Stimulated activated CD4-positive, alpha-beta T cell treated with anti-CD3 and anti-CD28 coated beads, Interleukin-4, amount 100 ng/mL, for 48 hours (primary cell): Measurements from ENCODE around the gene TNFRSF18.

ENCODE experiments used
- DNase-seq, 2 donors: peaks; one replicate each; pipeline ENCODE4 v3.0.0-alpha.2; 2020; ENCODE audit warnings: low read depth in 2 of 2

TNFRSF18 gene

GRCh38 chr1:1240822-1241587 lies 34.6 kb upstream of the TNFRSF18 start:
- no peak for DNase-seq

DNA sequence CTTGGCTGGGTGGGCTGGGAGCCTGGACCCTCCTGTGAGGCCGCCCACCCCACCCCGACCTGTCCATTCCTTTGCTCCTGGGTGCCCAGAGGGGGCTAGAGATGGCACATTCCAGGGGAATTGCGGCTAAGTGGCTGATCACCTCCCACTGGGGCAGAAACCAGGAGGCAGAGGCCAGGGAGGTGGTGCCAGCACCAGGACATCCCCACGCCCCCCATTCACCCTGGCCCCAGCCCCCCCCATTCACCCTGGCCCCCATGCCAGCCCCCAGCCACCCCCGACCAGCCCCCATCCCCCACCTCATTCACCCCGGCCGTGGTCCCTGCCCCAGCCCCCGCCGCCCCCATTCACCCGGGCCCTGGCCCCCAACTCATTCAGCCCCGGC lies 33.9 kb upstream of the TNFRSF18 start:
- DNase-seq: no peak

- no peak for DNase-seq
These were observed 33.4 kb upstream of the TNFRSF18 start for GRCh38 chr1:1239614-1240347.

- DNase-seq: no peak
These were observed 32.8 kb upstream of the TNFRSF18 start for GRCh38 chr1:1239227-1239613.

- DNase-seq: no peak
These were observed 32.3 kb upstream of the TNFRSF18 start for GRCh38 chr1:1238702-1239178.

DNA sequence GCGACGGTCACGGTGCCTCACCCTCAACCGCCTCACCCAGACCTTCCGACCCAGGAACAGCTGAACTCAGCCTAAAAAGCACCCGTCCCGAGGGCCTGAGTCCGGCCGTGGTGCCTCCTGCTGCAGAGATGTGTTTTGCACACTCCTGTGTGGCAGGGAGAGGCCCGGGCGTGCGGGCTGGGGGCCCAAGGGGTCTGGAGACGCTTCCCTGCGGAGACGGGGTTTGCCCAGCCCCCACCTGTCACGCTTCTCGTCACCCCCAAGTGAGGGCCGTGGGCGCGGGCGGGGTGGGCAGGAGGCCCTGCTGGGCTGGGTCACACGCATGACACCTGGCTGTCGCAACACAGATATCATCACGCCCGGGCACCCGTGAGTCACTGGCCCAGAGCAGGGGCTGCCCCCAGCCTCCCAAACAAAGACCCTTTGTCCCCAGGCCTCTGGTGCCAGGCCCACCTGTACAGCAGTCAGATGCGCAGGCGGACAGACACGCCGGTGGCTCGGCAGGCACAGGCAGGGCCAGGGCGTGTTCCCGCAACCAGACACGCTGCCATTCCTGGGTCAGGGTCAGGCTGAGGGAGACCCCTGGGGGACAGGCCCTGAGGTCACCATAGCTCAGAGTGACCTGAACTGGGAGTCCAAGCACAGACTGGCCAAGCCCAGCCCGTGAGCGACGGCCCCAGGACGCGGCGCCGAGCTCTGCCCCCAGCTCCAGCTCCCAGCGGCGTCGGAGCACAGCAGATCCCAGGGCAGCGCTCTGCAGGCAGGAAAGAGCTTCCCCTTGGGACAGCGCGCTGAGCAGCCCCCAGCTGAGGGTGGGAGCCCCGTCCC lies 31.7 kb upstream of the TNFRSF18 start:
- DNase-seq: no peak

- DNase-seq: no peak
These were observed 30.8 kb upstream of the TNFRSF18 start for GRCh38 chr1:1236945-1237873.

DNA sequence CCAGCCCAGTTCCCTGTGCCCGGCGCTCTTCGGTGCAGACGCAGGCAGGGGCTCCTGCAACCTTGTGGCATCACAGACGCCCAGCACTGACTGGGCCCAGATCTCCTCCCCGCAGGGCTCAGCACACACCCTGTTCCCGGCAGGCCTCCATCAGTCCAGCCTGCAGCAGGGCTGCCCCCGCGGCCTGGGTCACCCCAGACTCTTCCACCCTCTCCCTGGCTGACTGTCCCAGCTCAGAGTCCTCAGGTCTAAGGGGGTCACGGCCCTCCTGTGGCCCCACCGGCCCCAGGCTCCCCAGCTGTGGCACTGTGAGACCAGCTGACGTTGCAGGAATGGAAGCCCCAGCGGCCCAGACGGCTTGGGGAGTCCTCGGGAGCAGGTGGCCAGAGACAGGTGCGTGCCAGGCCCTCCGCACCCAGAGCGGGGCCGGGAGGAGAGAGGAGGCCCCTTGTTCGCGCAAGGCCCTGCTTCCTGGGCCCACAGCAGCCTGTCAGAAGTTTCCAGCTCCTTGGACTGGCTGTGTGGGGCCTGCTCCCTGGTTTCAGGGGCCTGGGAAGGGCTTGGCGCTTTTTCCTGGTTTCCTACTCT lies 29.9 kb upstream of the TNFRSF18 start:
- DNase-seq: no peak

GRCh38 chr1:1235016-1235744 lies 28.8 kb upstream of the TNFRSF18 start:
- no peak for DNase-seq

DNA sequence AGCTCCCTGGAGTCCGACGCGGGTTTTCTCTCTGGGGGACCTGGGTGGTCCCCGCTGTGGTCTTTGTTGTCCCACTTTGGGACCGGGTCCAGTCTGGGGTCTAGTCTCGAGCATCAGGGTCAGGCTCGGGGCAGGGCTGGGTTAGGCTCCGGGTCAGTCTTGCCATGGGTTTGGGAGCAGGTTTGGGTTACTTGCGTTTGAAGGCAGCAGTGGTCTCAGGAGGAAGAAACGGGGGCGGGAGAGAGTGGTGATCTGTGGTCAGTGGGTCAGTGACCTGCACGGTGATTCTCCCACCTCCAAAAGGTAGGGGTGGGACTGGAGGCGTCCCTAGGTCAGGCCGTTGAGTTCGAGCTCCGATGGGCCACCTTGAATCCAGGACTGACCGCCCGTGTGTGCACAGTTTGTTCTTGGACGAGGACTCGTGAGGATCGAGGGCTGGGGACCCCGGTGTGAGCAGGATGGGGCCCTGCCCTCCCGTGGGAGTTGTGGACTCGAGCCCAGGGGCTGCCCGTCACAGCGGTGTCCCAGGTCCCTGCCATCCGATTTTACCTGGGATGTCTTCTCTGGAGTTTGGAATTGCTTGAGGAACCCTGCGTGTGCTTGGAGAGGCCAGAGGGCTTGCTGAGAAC lies 27.9 kb upstream of the TNFRSF18 start:
- DNase-seq: no peak

- DNase-seq: no peak
These were observed 27.1 kb upstream of the TNFRSF18 start for GRCh38 chr1:1233567-1233892.

DNA sequence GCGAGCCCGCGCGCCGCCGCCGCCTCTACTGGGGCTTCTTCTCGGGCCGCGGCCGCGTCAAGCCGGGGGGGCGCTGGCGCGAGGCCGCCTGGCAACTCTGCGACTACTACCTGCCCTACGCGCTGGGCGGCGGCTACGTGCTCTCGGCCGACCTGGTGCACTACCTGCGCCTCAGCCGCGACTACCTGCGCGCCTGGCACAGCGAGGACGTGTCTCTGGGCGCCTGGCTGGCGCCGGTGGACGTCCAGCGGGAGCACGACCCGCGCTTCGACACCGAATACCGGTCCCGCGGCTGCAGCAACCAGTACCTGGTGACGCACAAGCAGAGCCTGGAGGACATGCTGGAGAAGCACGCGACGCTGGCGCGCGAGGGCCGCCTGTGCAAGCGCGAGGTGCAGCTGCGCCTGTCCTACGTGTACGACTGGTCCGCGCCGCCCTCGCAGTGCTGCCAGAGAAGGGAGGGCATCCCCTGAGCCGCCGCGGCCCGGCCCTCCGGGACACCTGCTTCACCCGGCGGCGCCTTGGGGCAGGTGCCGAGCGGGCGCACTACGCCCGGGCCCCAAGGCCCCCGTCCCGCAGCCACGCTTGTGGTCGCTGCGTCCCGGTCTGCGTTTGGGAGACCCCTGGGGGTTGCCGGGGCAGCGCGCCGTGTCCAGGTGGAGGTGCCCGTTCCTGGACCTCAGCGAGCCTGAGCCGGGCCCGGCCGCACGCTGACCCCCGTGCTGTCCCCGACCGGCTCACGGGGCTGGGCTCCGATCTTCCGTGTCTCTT lies 26.6 kb upstream of the TNFRSF18 start:
- no peak for DNase-seq

- DNase-seq: no peak
These were observed 25.9 kb upstream of the TNFRSF18 start, which contains the start of gene B3GALT6 for GRCh38 chr1:1232208-1232795. Gene B3GALT6, plus strand, starts transcription at chr1:1232237. Its CDS starts 42 bp downstream, at chr1:1232279.

DNA sequence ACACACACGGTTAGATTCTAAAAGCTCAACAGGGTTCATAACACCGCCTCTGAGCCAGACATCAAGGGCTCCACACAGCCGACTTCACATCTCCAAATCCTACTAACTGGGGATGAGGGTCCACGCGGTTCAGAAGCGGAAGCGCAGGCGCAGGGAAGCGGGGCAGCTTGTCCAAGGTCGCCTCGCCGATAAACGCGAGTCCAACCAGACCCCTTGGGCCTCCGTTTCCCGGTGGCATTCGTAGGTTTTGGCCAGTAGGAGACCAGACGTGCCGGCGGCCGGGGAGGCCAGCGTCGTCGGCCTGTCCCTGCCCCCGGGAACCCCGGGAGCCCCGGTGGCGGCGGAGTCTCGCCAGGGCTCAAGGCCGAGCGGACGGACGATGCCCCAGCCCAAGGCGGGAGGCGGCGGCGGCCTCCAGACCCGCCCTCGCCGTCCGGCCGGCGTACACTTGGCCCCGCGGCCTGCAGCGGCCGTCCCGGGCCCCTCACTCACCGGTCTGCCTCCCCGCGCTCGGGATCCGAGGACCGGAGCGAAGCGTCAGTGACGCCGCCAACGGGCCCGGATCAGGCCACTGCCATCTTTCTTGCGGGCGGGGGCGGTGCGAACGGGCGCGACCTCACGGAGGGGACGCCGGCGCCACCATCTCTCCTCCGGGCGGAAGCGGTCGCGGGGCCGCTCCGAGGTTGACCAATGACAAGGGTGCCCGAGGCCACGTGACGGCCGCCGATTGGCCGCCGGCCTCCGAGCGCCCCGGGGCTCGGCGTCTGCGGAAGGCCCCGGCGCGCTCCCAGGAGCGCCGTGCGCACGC lies 25.2 kb upstream of the TNFRSF18 start, which contains the start of gene SDF4:
TSS of gene SDF4 (minus strand) at position 602 of the 808 bp plus-strand sequence. CDS start 3,229 bp downstream, outside the sequence.
- DNase-seq: peak; percentile 93 to 96

DNA sequence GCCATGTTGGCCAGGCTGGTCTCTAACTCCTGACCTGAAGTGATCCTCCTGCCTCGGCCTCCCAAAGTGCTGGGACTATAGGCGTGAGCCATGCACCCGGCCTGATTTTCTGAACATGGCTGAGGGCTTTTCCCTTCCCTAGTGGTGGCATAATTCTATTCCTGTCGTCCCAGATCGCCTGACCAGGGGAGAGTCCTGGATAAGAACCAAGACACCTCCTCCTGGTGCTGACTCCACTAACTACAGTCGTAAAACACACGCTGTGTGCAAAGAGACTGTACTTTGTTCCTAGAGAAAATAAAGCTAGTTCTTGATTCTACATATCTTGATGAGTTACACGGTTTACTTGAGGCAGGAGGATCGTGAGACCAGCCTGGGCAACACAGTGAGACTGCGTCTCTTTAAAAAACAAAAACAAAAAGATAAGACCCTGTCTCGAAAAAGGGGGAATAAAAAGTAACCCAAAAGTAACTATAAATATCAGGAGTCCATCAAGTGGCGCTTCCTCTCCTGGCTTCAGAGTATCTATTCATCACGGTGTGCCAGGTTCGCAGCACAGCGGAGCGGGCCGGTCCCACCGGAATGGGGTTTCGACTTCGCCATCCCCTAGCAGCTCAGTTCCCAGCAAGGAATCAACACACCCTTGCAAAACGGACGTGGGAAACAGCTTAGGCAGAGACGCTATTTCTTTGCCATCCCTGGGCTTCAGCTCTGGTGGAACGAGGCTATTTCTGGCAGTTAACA lies 24.4 kb upstream of the TNFRSF18 start:
- no peak for DNase-seq

- no peak for DNase-seq
These were observed 23.4 kb upstream of the TNFRSF18 start for GRCh38 chr1:1229770-1230169.
